ENCODE data around the gene PRM1. TPM values are rescaled to one million over a fixed set of nuclear protein-coding genes. Genes with fewer than 3 reads are reported as not detected.

The PRM1 gene
- total and polyA plus RNA-seq, 4 donors = not detected

DNA sequence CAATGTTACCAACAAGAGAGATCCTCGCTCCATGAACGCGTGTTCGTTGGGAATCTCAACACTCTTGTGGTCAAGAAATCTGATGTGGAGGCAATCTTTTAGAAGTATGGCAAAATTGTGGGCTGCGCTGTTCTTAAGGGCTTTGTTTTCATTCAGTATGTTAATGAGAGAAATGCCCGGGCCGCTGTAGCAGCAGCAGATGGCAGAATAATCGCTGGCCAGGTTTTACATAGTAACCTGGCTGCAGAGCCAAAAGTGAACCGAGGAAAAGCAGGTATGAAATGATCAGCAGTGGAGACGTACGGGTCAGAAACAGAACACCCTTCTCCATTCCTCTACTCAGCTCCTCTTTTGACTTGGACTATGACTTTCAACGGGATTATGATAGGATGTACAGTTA is 38.5 kb downstream of the PRM1 start:
- Histone ChIP-seq H3K9me3 (ENCODE audit: control insufficient read depth in 4 of 4, low read length in 3 of 4) (no peaks in the 10 kb centered on the region), H3K27me3 (ENCODE audit: control insufficient read depth in 4 of 4, insufficient read depth in 4 of 4, low read length in 3 of 4) (no peaks in the 10 kb centered on the region), H3K36me3 (ENCODE audit: control insufficient read depth in 4 of 4, insufficient read depth in 3 of 4, low read depth in 1 of 4, low read length in 3 of 4) (no peaks in the 10 kb centered on the region), H3K9ac (ENCODE audit: low read depth in 1 of 2, low read length in 2 of 2) (no peak overlapping the region), H3K27ac (ENCODE audit: low read depth in 1 of 2, low read length in 2 of 2) (no peak overlapping the region), H3K4me1 (ENCODE audit: control insufficient read depth in 4 of 4, insufficient read depth in 4 of 4, low read length in 3 of 4) (peaks cover 4 to 14% (median 10%) of the 10 kb centered on the region in 4 donors), H3K4me3 (ENCODE audit: low read depth in 1 of 3, low read length in 3 of 3) (no peak overlapping the region)
- DNase-seq (ENCODE audit: low spot score) = no peak
- 88% methylated on average over 12 of the region's 12 CpGs for WGBS
- TF ChIP-seq TAF1 (conservative IDR thresholded peaks at IDR 0.05) = no peak
- no peak for TF ChIP-seq FOXA1 (IDR thresholded peaks at IDR 0.05)
- no peak for TF ChIP-seq NR2F2 (IDR thresholded peaks at IDR 0.05)
- TF ChIP-seq, protein P1, sequence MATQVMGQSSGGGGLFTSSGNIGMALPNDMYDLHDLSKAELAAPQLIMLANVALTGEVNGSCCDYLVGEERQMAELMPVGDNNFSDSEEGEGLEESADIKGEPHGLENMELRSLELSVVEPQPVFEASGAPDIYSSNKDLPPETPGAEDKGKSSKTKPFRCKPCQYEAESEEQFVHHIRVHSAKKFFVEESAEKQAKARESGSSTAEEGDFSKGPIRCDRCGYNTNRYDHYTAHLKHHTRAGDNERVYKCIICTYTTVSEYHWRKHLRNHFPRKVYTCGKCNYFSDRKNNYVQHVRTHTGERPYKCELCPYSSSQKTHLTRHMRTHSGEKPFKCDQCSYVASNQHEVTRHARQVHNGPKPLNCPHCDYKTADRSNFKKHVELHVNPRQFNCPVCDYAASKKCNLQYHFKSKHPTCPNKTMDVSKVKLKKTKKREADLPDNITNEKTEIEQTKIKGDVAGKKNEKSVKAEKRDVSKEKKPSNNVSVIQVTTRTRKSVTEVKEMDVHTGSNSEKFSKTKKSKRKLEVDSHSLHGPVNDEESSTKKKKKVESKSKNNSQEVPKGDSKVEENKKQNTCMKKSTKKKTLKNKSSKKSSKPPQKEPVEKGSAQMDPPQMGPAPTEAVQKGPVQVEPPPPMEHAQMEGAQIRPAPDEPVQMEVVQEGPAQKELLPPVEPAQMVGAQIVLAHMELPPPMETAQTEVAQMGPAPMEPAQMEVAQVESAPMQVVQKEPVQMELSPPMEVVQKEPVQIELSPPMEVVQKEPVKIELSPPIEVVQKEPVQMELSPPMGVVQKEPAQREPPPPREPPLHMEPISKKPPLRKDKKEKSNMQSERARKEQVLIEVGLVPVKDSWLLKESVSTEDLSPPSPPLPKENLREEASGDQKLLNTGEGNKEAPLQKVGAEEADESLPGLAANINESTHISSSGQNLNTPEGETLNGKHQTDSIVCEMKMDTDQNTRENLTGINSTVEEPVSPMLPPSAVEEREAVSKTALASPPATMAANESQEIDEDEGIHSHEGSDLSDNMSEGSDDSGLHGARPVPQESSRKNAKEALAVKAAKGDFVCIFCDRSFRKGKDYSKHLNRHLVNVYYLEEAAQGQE (IDR thresholded peaks at IDR 0.05) = no peak
- TF ChIP-seq FOXA2 (IDR thresholded peaks at IDR 0.05) = no peak
- TF ChIP-seq EGR1 (IDR thresholded peaks at IDR 0.05; ENCODE audit: low read depth in 2 of 2) = no peak
- TF ChIP-seq, protein P2, sequence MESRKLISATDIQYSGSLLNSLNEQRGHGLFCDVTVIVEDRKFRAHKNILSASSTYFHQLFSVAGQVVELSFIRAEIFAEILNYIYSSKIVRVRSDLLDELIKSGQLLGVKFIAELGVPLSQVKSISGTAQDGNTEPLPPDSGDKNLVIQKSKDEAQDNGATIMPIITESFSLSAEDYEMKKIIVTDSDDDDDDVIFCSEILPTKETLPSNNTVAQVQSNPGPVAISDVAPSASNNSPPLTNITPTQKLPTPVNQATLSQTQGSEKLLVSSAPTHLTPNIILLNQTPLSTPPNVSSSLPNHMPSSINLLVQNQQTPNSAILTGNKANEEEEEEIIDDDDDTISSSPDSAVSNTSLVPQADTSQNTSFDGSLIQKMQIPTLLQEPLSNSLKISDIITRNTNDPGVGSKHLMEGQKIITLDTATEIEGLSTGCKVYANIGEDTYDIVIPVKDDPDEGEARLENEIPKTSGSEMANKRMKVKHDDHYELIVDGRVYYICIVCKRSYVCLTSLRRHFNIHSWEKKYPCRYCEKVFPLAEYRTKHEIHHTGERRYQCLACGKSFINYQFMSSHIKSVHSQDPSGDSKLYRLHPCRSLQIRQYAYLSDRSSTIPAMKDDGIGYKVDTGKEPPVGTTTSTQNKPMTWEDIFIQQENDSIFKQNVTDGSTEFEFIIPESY (IDR thresholded peaks at IDR 0.05) = no peak
- TF ChIP-seq, protein P3, sequence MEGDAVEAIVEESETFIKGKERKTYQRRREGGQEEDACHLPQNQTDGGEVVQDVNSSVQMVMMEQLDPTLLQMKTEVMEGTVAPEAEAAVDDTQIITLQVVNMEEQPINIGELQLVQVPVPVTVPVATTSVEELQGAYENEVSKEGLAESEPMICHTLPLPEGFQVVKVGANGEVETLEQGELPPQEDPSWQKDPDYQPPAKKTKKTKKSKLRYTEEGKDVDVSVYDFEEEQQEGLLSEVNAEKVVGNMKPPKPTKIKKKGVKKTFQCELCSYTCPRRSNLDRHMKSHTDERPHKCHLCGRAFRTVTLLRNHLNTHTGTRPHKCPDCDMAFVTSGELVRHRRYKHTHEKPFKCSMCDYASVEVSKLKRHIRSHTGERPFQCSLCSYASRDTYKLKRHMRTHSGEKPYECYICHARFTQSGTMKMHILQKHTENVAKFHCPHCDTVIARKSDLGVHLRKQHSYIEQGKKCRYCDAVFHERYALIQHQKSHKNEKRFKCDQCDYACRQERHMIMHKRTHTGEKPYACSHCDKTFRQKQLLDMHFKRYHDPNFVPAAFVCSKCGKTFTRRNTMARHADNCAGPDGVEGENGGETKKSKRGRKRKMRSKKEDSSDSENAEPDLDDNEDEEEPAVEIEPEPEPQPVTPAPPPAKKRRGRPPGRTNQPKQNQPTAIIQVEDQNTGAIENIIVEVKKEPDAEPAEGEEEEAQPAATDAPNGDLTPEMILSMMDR (IDR thresholded peaks at IDR 0.05; ENCODE audit: low read depth, low read length, missing input control) = no peak
- TF ChIP-seq RAD21 (IDR thresholded peaks at IDR 0.05) = no peak
- TF ChIP-seq, protein P4, sequence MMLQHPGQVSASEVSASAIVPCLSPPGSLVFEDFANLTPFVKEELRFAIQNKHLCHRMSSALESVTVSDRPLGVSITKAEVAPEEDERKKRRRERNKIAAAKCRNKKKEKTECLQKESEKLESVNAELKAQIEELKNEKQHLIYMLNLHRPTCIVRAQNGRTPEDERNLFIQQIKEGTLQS (IDR thresholded peaks at IDR 0.05) = no peak
- no peak for TF ChIP-seq RXRA (IDR thresholded peaks at IDR 0.05)
- no peak for TF ChIP-seq JUND (IDR thresholded peaks at IDR 0.05)
- TF ChIP-seq GABPA (IDR thresholded peaks at IDR 0.05 in 1 of 2, conservative IDR thresholded peaks at IDR 0.05 in 1 of 2) = no peak
- TF ChIP-seq HNF4G (IDR thresholded peaks at IDR 0.05) = no peak
- no peak for TF ChIP-seq SP1 (IDR thresholded peaks at IDR 0.05)

DNA sequence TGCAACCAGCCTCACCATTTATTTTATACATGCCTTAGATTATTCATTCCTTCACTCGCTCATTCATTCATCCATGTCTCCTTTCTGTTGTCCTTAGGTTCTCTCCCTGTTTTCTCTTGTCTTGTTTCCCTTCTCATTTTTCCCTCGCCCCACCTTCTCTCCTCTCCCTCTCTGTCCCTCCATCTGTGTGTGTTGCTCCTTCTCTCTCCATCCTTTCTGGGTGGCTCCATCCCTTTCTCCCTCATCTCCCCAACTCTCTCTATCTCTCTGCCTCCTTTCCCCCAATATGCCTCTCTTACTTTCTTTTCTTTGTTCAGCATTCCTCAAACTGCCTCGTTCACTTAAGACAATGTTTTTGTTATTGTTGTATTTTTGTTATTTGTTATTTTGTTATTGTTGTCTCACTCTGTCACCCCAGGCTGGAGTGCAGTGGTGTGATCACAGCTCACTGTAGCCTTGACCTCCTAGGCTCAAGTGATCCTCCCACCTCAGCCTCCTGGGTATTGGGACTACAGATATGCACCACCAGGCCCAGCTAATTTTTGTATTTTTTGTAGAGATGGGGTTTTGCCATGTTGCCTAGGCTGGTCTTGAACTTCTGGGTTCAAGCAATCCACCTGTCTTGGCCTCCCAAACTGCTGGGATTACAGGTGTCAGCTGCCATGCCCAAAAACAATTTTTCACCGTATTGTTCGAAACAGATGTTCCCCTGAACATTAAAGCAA is 39.5 kb downstream of the PRM1 start:
- DNase-seq (ENCODE audit: low spot score) = no peak
- WGBS = 95% methylated on average over 5 of the region's 5 CpGs
- no peak overlapping the region for H3K9ac ChIP-seq (ENCODE audit: low read depth in 1 of 2, low read length in 2 of 2)
- no peaks in the 10 kb centered on the region for H3K9me3 ChIP-seq (ENCODE audit: control insufficient read depth in 4 of 4, low read length in 3 of 4)
- no peaks in the 10 kb centered on the region for H3K36me3 ChIP-seq (ENCODE audit: control insufficient read depth in 4 of 4, insufficient read depth in 3 of 4, low read depth in 1 of 4, low read length in 3 of 4)
- peaks cover 4 to 14% (median 10%) of the 10 kb centered on the region in 4 donors for H3K4me1 ChIP-seq (ENCODE audit: control insufficient read depth in 4 of 4, insufficient read depth in 4 of 4, low read length in 3 of 4)
- H3K27me3 ChIP-seq (ENCODE audit: control insufficient read depth in 4 of 4, insufficient read depth in 4 of 4, low read length in 3 of 4) = no peaks in the 10 kb centered on the region
- H3K4me3 ChIP-seq (ENCODE audit: low read depth in 1 of 3, low read length in 3 of 3) = no peak overlapping the region
- TF ChIP-seq SP1 (IDR thresholded peaks at IDR 0.05) = no peak
- no peak for TF ChIP-seq GABPA (IDR thresholded peaks at IDR 0.05 in 1 of 2, conservative IDR thresholded peaks at IDR 0.05 in 1 of 2)
- TF ChIP-seq HNF4A (conservative IDR thresholded peaks at IDR 0.05) = no peak
- no peak for TF ChIP-seq FOXA1 (IDR thresholded peaks at IDR 0.05)
- TF ChIP-seq, protein P3 (IDR thresholded peaks at IDR 0.05; ENCODE audit: low read depth, low read length, missing input control) = no peak
- no peak for TF ChIP-seq FOXA2 (IDR thresholded peaks at IDR 0.05)
- no peak for TF ChIP-seq TAF1 (conservative IDR thresholded peaks at IDR 0.05)
- TF ChIP-seq, protein P5, sequence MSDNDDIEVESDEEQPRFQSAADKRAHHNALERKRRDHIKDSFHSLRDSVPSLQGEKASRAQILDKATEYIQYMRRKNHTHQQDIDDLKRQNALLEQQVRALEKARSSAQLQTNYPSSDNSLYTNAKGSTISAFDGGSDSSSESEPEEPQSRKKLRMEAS (IDR thresholded peaks at IDR 0.05) = no peak
- TF ChIP-seq, protein P2 (IDR thresholded peaks at IDR 0.05) = no peak
- no peak for TF ChIP-seq EGR1 (IDR thresholded peaks at IDR 0.05; ENCODE audit: low read depth in 2 of 2)
- no peak overlapping the region for H3K27ac ChIP-seq (ENCODE audit: low read depth in 1 of 2, low read length in 2 of 2)
